ENCODE data around the gene PSEN2. TPM values are rescaled to one million over a fixed set of nuclear protein-coding genes. Genes with fewer than 3 reads are reported as not detected.

Gene PSEN2
- 10 to 100 TPM; 31.4 to 57.8 (median 39.1) TPM for total RNA-seq

- Histone ChIP-seq H3K27me3 (no peaks in the 10 kb centered on the region), H3K27ac (peak within 1 kb of the TSS; percentile 69 to 82 (median 80)), H3K4me1 (peaks cover 0 to 20% (median 0%) of the 10 kb centered on the region in 4 donors), H3K9me3 (no peaks in the 10 kb centered on the region), H3K36me3 (no peaks in the 10 kb centered on the region), H3K4me3 (peak within 1 kb of the TSS; percentile 72 to 84 (median 82))
- peak; percentile 65 to 89 (median 88) for DNase-seq
- TF ChIP-seq CTCF (IDR thresholded peaks at IDR 0.05) (peak in 4 of 6 experiments; percentile 20 to 55 (median 40)), POLR2A (IDR thresholded peaks at IDR 0.05) (peak; percentile 58 to 76)
Measured at GRCh38 chr1:226870401-226871279, at the start of gene PSEN2. TSS of gene PSEN2 (plus strand) at chr1:226870616. CDS start at chr1:226881908, 11,292 bp downstream.

DNA sequence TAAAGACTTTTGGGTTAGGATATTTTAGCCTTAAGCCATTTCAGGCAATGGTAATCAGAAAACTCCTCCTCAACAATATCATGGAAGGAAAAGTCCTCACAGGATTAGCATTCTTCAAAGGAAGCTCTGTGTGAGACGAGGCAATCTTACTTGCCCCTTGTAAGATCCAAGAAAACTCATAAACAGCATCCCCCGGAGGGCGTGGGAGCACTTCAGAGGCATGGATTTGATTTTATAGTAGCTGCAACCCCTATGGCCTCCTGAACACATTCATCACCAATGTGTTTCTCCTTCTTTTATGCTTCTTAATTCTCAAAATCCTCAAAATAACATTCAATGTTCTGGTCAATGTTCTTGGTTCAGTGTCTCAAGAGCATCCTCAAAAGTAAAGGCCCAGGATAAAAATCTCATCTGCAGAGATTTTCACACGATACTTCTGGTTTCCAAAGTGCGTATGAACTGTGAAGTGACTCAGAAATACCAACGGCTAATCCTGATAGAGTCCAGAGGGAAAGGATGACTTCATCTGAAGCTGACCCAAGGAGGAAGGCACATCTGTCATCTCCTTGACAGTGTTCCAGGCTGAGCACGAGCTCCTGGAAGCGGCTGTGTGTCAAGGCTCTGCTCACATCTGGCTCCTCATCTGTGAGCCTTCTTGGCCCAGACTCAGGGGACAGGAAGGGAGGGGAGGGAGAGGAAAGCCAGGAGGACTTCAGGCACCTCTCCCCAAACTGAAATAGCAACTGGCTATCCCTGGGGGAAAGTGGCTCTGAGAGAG is 49.3 kb upstream of the PSEN2 start:
- H3K27ac ChIP-seq: peak overlapping the region; percentile 47 to 83 (median 61)
- no peak for TF ChIP-seq CTCF (IDR thresholded peaks at IDR 0.05)
- no peak for TF ChIP-seq POLR2A (IDR thresholded peaks at IDR 0.05)
- H3K4me3 ChIP-seq: no peak overlapping the region
- no peaks in the 10 kb centered on the region for H3K27me3 ChIP-seq
- peaks cover 0 to 8% (median 0%) of the 10 kb centered on the region in 4 donors for H3K4me1 ChIP-seq
- H3K9me3 ChIP-seq: no peaks in the 10 kb centered on the region
- DNase-seq: peak; percentile 34 to 83 (median 61)
- H3K36me3 ChIP-seq: no peaks in the 10 kb centered on the region

- no peaks in the 10 kb centered on the region for H3K27me3 ChIP-seq
- peaks cover 0 to 8% (median 0%) of the 10 kb centered on the region in 4 donors for H3K4me1 ChIP-seq
- peak overlapping the region; percentile 29 to 83 (median 58) for H3K27ac ChIP-seq
- no peak overlapping the region for H3K4me3 ChIP-seq
- no peaks in the 10 kb centered on the region for H3K36me3 ChIP-seq
- no peak for DNase-seq
- no peak for TF ChIP-seq POLR2A (IDR thresholded peaks at IDR 0.05)
- TF ChIP-seq CTCF (IDR thresholded peaks at IDR 0.05): no peak
- H3K9me3 ChIP-seq: no peaks in the 10 kb centered on the region
Measured at GRCh38 chr1:226821719-226822085, 48.7 kb upstream of the PSEN2 start.

DNA sequence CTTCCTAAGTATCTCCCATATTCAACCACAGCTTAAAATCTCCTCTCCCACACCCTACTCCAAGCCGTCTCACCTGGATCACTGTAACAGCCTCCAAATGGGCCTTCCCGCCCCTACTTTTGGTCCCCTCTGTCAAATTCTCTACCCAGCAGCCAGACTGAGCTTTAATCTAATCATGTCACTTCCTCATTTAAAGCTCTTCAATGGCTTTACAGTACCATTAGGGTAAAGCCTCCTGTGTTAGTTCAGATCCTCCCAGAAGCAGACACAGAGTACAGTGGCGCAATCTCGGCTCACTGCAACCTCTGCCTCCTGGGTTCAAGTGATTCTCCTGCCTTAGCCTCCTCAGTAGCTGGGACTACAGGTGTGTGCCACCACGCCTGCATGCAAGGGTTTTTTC is 46.8 kb upstream of the PSEN2 start:
- DNase-seq: no peak

More for the DNA sequence above, 46.8 kb upstream of the PSEN2 start:
- H3K36me3 ChIP-seq: no peaks in the 10 kb centered on the region
- H3K4me3 ChIP-seq: no peak overlapping the region
- no peaks in the 10 kb centered on the region for H3K27me3 ChIP-seq
- peak overlapping the region in 1 of 4 donors; percentile 83 for H3K27ac ChIP-seq
- TF ChIP-seq CTCF (IDR thresholded peaks at IDR 0.05) (no peak), POLR2A (IDR thresholded peaks at IDR 0.05) (no peak)
- H3K4me1 ChIP-seq: peaks cover 0 to 13% (median 6%) of the 10 kb centered on the region in 4 donors
- H3K9me3 ChIP-seq: no peaks in the 10 kb centered on the region
